OCI-LY1 (cell line): ENCODE measurements around the gene CTNNA3.

Experiments
- CTCF ChIP-seq: fragments of 200-600 bp; sonication (generic), shearing (Covaris generic); IDR thresholded peaks from 2 replicates; pipeline ENCODE4 v1.5.1; 2017; ENCODE audit warnings: mild to moderate bottlenecking, antibody characterized with exemption, low read length, moderate library complexity, mixed read lengths
- EZH2 ChIP-seq: fragments of 200-600 bp; sonication (generic), shearing (Covaris generic); IDR thresholded peaks from 2 replicates; pipeline ENCODE4 v1.8.0; 2017; ENCODE audit warnings: borderline replicate concordance, mixed run types, mild to moderate bottlenecking, antibody characterized with exemption, low read length, moderate library complexity, mixed read lengths

- TF ChIP-seq EZH2 (no peak), CTCF (no peak)
Measured at GRCh38 chr10:67603701-67604100, 92.3 kb downstream of the CTNNA3 start.
